Measurements from ENCODE around the gene TUBB2B.
A peak's percentile ranks its signal among the peaks of the same experiment; 100 is the strongest.

Gene TUBB2B

GRCh38 chr6:3226042-3226441, 1.4 kb downstream of the TUBB2B start:
- Histone ChIP-seq H3K4me1 (peaks cover 32% of the 10 kb centered on the region), H3K36me3 (replicated peaks) (peaks cover 20% of the 10 kb centered on the region), H3K4me3 (peak overlapping the region; percentile 97), H3K9me3 (no peaks in the 10 kb centered on the region), H3K27me3 (ENCODE audit: low read depth) (no peaks in the 10 kb centered on the region)
- DNase-seq (ENCODE audit: low spot score in 2 of 2): no peak
- in situ Hi-C loops (cut with MboI; ENCODE audit: low sequenced_read_pairs): no loop called here

DNA sequence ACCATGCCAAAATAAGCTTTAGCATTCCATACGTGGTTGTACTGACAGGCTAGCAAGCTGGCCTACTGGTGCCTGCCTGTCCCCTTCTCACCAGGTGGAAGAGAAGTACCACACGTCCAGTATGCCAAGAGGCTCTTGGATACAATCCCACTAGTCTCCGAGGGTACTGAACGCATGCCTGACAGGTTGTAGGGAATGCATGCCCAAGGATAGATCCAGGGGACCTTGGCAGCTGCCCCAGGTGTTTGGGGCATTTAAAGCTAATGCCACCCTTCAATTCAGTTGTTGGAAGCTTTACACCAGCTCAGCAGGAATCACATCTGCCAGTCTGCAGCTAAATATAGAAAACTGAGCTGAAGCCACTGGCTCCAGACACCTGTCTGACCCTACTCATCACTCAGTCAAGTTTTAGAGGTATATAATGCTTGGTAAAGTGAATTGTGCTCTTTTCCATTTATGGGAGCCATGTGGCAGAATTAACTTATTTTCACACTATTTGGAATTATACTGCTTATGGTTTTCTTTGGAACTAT, 4.9 kb downstream of the TUBB2B start:
- peaks cover 20% of the 10 kb centered on the region for H3K36me3 ChIP-seq (replicated peaks)
- H3K4me1 ChIP-seq: peaks cover 12% of the 10 kb centered on the region
- DNase-seq (ENCODE audit: low spot score in 2 of 2): no peak
- H3K27me3 ChIP-seq (ENCODE audit: low read depth): peaks cover 7% of the 10 kb centered on the region; the same call in 1 of the 2 replicates
- H3K9me3 ChIP-seq: no peaks in the 10 kb centered on the region
- in situ Hi-C loops (cut with MboI; ENCODE audit: low sequenced_read_pairs): no loop called here
- no peak overlapping the region for H3K4me3 ChIP-seq

DNA sequence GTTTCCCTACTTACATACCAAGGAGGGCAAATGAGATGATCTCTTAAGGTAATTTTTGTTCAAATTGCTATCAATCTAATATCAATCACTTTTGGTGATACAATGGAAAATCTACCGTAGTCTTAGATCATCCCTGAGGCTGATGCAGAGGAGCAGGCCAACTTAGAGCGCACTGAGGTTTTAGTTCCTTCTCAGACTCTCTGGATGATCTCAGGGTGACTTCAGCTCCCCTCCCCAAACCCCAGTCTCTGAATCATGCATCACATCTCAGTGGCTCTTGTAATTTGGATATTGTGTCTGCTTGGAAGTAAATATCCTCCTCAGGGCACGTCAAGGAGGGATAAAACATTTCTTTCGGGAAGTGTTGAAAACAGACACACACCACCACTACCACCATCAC, 5.9 kb downstream of the TUBB2B start:
- Histone ChIP-seq H3K4me3 (no peak overlapping the region), H3K27me3 (ENCODE audit: low read depth) (peaks cover 7% of the 10 kb centered on the region; the same call in 1 of the 2 replicates), H3K9me3 (no peaks in the 10 kb centered on the region), H3K36me3 (replicated peaks) (peaks cover 16% of the 10 kb centered on the region), H3K4me1 (peaks cover 12% of the 10 kb centered on the region)
- no peak for DNase-seq (ENCODE audit: low spot score in 2 of 2)
- in situ Hi-C loops (cut with MboI; ENCODE audit: low sequenced_read_pairs): no loop called here

GRCh38 chr6:3220366-3220765, 7.1 kb downstream of the TUBB2B start:
- peaks cover 7% of the 10 kb centered on the region; the same call in 1 of the 2 replicates for H3K27me3 ChIP-seq (ENCODE audit: low read depth)
- peaks cover 7% of the 10 kb centered on the region for H3K36me3 ChIP-seq (replicated peaks)
- in situ Hi-C loops (cut with MboI; ENCODE audit: low sequenced_read_pairs): no loop called here
- H3K9me3 ChIP-seq: no peaks in the 10 kb centered on the region
- peaks cover 3% of the 10 kb centered on the region; the same call in 1 of the 2 replicates for H3K4me1 ChIP-seq
- H3K4me3 ChIP-seq: no peak overlapping the region
- DNase-seq (ENCODE audit: low spot score in 2 of 2): no peak

DNA sequence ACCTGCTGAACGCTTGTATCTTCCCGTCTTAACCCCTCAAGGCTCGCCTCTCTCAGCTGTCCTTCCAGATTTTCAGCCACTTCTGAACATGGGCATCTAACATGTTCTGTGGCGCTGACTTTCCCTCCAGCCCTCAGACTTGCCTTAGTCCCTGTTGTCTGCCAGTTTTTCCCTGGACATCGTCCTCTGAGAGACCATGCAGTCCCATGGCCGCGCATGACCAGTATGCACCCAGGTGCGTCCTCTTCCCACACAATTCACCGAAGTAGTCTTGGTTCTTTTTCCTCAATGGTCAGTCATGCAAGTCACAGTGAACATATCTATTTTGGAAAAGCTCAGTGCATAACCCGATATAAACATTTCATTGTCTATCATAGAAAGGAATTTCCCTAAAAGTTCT, 9.2 kb downstream of the TUBB2B start:
- H3K4me3 ChIP-seq: no peak overlapping the region
- no peak for DNase-seq (ENCODE audit: low spot score in 2 of 2)
- no peaks in the 10 kb centered on the region for H3K36me3 ChIP-seq (replicated peaks)
- H3K27me3 ChIP-seq (ENCODE audit: low read depth): peaks cover 7% of the 10 kb centered on the region; the same call in 1 of the 2 replicates
- peaks cover 3% of the 10 kb centered on the region; the same call in 1 of the 2 replicates for H3K4me1 ChIP-seq
- in situ Hi-C loops (cut with MboI; ENCODE audit: low sequenced_read_pairs): no loop called here
- H3K9me3 ChIP-seq: no peaks in the 10 kb centered on the region

DNA sequence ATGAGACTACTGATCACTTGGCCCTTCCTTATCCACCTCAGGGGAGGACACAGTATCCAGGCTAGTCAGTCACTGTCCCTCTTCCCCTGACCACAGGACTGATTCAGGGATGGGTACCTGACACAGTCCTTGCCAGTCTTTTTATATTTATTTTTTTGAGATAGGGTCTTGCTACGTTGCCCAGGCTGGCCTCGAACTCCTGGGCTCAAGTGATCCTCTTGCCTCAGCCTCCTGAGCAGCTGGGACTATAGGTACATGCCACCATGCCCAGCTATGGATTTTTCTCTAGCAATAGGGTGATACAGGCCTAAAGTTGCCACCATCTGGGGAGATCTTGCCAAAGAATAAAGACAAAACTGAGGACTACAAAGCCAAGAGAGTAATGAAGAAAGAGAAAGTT, 10.2 kb downstream of the TUBB2B start:
- Histone ChIP-seq H3K27me3 (ENCODE audit: low read depth) (peaks cover 7% of the 10 kb centered on the region; the same call in 1 of the 2 replicates), H3K9me3 (no peaks in the 10 kb centered on the region), H3K4me3 (no peak overlapping the region), H3K4me1 (peaks cover 3% of the 10 kb centered on the region; the same call in 1 of the 2 replicates), H3K36me3 (replicated peaks) (no peaks in the 10 kb centered on the region)
- in situ Hi-C loops (cut with MboI; ENCODE audit: low sequenced_read_pairs): no loop called here
- no peak for DNase-seq (ENCODE audit: low spot score in 2 of 2)

DNA sequence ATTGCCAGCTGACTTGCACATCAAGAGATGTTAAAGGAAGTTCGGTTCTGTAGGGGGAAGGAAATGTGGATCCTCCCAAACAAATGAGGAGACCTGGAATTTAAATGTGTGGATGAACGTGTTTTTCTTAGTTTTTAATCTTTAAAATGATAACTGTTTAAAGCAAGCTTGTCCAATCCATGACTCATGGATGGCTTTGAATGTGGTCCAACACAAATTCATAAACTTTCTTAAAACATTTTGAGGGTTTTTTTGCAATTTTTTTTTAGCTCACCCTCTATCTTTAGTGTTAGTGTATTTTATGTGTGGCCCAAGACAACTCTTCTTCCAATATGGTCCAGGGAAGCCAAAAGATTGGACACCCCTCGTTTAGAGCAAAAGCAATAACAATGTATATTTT, 12.6 kb downstream of the TUBB2B start:
- Histone ChIP-seq H3K27me3 (ENCODE audit: low read depth) (peaks cover 4% of the 10 kb centered on the region; the same call in 1 of the 2 replicates), H3K36me3 (replicated peaks) (no peaks in the 10 kb centered on the region), H3K9me3 (no peaks in the 10 kb centered on the region), H3K4me1 (no peaks in the 10 kb centered on the region), H3K4me3 (no peak overlapping the region)
- DNase-seq (ENCODE audit: low spot score in 2 of 2): no peak
- in situ Hi-C loops (cut with MboI; ENCODE audit: low sequenced_read_pairs): no loop called here

DNA sequence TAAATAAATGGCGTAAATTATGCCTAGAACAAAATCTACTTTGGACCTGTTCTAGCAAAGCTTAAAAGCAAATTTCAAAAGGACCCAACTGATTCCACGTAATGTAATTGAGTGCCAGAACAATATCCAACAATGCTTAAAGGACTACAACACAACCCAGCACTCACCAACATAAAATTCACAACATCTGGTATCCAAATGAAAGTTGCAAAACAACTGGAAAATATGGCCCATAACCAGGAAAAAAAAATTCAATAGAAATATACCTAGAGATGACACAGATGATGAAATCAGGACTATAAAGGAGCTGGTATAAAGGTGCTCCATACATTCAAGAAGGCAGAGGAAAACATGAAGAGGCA, 14.1 kb downstream of the TUBB2B start:
- Histone ChIP-seq H3K4me3 (no peak overlapping the region), H3K4me1 (peaks cover 3% of the 10 kb centered on the region; the same call in 1 of the 2 replicates), H3K27me3 (ENCODE audit: low read depth) (no peaks in the 10 kb centered on the region), H3K9me3 (no peaks in the 10 kb centered on the region), H3K36me3 (replicated peaks) (no peaks in the 10 kb centered on the region)
- DNase-seq (ENCODE audit: low spot score in 2 of 2): no peak
- in situ Hi-C loops (cut with MboI; ENCODE audit: low sequenced_read_pairs): no loop called here

DNA sequence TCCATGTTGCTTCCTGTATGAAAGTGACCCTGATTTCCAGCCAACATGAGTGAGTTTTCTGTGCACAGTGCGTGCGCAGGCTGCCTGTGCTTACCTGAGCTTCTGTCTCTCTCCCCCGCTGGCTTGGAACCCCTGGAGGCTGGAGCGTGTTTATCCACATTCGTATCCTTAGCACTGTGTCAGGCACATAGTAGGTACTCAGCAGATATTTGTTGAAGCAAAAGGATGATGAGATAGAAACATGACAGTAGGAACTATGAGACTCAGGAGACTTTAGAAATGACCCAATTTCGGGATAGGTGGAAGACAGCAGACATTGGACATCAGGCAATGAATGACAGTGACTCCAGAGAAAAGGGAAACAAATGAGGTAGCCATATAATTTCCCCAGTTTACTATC, 15.2 kb downstream of the TUBB2B start:
- Histone ChIP-seq H3K4me3 (no peak overlapping the region), H3K36me3 (replicated peaks) (no peaks in the 10 kb centered on the region), H3K27me3 (ENCODE audit: low read depth) (no peaks in the 10 kb centered on the region), H3K4me1 (peaks cover 3% of the 10 kb centered on the region; the same call in 1 of the 2 replicates), H3K9me3 (no peaks in the 10 kb centered on the region)
- DNase-seq (ENCODE audit: low spot score in 2 of 2): no peak
- in situ Hi-C loops (cut with MboI; ENCODE audit: low sequenced_read_pairs): no loop called here

GRCh38 chr6:3211681-3212080, 15.8 kb downstream of the TUBB2B start:
- H3K4me1 ChIP-seq: peaks cover 3% of the 10 kb centered on the region; the same call in 1 of the 2 replicates
- H3K9me3 ChIP-seq: no peaks in the 10 kb centered on the region
- in situ Hi-C loops (cut with MboI; ENCODE audit: low sequenced_read_pairs): no loop called here
- H3K27me3 ChIP-seq (ENCODE audit: low read depth): no peaks in the 10 kb centered on the region
- no peak overlapping the region for H3K4me3 ChIP-seq
- no peak for DNase-seq (ENCODE audit: low spot score in 2 of 2)
- H3K36me3 ChIP-seq (replicated peaks): no peaks in the 10 kb centered on the region

DNA sequence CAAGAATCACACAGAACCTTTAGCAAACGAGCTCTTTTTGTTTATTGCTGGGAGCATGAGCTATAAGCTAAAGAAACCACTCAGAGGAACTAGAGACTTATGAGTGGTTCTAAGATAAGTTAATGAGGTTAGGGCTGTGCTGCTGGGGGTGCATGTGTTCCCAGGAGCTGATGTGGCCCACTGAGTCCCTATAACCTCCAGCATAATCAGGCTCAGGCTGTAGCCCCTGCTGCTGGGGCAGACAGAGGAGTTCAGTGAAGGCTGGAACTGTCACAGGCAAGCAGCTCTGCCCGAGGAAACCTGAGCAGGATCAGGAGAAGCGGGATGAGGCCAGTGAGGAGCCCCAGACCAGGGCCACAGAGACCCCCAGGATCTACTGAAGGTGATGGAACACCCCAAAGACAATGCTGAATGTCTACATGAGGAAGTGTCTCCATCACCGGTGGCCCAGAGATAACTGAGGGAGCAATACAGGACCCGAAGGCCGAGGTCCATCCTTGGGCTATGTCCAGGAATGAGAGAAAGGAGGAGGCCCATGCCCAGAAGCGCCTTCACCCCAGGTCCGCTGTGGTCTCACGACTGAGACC, 17.3 kb downstream of the TUBB2B start:
- Histone ChIP-seq H3K36me3 (replicated peaks) (no peaks in the 10 kb centered on the region), H3K4me1 (peaks cover 6% of the 10 kb centered on the region), H3K27me3 (ENCODE audit: low read depth) (no peaks in the 10 kb centered on the region), H3K4me3 (no peak overlapping the region), H3K9me3 (no peaks in the 10 kb centered on the region)
- in situ Hi-C loops (cut with MboI; ENCODE audit: low sequenced_read_pairs): no loop called here
- DNase-seq (ENCODE audit: low spot score in 2 of 2): no peak

GRCh38 chr6:3209114-3210023, 18.1 kb downstream of the TUBB2B start:
- Histone ChIP-seq H3K4me3 (no peak overlapping the region), H3K36me3 (replicated peaks) (no peaks in the 10 kb centered on the region), H3K4me1 (peaks cover 6% of the 10 kb centered on the region), H3K27me3 (ENCODE audit: low read depth) (no peaks in the 10 kb centered on the region), H3K9me3 (no peaks in the 10 kb centered on the region)
- peak; percentile 42 to 77 for DNase-seq (ENCODE audit: low spot score in 2 of 2)
- in situ Hi-C loops (cut with MboI; ENCODE audit: low sequenced_read_pairs): no loop called here

DNA sequence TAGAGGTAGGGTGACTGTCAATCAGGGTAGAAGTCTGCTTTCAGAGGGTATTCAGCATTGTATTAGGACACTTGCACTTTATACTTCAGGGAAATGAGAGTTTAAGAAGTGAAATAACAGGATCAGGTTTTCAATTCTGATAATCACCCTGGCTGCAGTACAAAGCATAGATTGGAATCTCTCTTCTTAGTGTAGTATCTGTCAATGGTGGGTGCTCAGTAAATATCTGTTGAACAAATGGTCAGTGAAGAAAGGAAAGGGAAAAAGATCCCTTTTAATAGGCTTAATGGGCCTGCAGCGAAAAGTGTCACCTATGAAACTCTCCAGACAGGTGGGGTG, 18.7 kb downstream of the TUBB2B start:
- H3K4me1 ChIP-seq: peaks cover 6% of the 10 kb centered on the region
- H3K4me3 ChIP-seq: no peak overlapping the region
- no peak for DNase-seq (ENCODE audit: low spot score in 2 of 2)
- in situ Hi-C loops (cut with MboI; ENCODE audit: low sequenced_read_pairs): no loop called here
- H3K9me3 ChIP-seq: no peaks in the 10 kb centered on the region
- H3K36me3 ChIP-seq (replicated peaks): no peaks in the 10 kb centered on the region
- H3K27me3 ChIP-seq (ENCODE audit: low read depth): no peaks in the 10 kb centered on the region

DNA sequence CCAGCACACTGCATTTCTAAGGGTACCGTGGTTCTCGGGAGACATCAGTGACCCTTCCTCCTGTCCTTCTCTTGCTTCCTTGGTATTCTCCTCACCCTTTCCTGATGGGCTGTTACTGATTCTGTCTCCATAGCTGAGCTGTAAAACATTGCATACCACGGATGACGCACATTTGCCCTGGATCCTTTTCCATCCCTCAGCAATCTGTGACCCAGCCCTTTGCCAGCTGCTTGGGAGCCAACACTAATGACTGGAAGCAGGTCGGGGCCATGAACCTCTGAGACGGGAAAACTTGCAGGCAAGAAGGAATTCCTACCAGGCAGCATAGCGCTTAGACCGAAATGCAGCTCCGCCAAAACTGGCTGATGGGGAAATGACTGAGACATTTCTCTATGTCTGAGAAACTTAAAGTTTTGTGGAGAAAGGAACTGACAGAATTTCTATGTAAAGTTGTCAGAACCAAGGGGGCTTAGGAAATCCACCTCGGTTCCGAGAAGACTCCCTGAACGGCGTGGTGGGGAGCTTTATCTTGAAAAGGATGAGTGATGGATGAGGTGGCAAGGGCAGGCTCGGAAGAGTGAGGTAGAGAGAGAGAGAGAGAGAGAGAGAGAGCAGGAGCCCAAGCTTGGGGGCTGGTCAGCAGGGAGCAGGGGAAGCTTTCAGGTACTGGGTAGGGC, 19.2 kb downstream of the TUBB2B start:
- H3K4me3 ChIP-seq: no peak overlapping the region
- no peak for DNase-seq (ENCODE audit: low spot score in 2 of 2)
- H3K9me3 ChIP-seq: no peaks in the 10 kb centered on the region
- H3K4me1 ChIP-seq: peaks cover 6% of the 10 kb centered on the region
- in situ Hi-C loops (cut with MboI; ENCODE audit: low sequenced_read_pairs): no loop called here
- H3K36me3 ChIP-seq (replicated peaks): no peaks in the 10 kb centered on the region
- no peaks in the 10 kb centered on the region for H3K27me3 ChIP-seq (ENCODE audit: low read depth)

All from HAP-1 (cell line).